Right renal pelvis (tissue), 4 donors: ENCODE measurements around the gene C1orf226. TPM values are rescaled to one million over a fixed set of nuclear protein-coding genes. Genes with fewer than 3 reads are reported as not detected.

Experiments used
- DNase-seq, 4 donors: peaks; one replicate each; pipeline ENCODE4 v3.0.0-alpha.2; 2013; ENCODE audit warnings: low read depth in 4 of 4, low spot score in 3 of 4, missing footprints in 1 of 4
- polyA plus RNA-seq, 4 donors: library from polyadenylated mRNA; unstranded; fragments of 120-200 nt; gene quantifications; one replicate each; pipeline ENCODE4 v1.2.1, GENCODE V29; 2013; ENCODE audit not compliant: insufficient read length in 4 of 4

Gene C1orf226
- polyA plus RNA-seq, 4 donors, result 15.7 to 21.3 (median 17.8) TPM

DNA sequence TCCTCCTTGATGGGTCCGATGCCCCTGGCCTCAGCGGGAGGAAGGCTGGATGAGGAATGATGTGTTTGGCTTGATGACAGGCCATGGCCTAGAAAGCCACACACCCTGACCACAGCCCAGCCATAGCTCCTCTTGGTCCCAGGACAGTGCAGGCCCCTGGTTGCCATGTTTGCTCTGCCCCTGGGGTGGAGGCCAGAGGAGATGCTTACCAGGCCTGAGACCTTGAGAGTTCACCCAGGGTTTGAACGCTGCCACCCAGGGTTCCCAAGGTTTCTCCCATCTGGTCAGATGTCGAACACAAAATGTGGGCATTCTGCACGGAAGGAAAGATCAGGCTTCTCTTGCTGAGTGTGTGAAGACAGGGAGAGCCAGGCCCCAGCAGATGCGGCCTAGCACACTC is 2.6 kb downstream of the C1orf226 start:
- DNase-seq, result no peak

DNA sequence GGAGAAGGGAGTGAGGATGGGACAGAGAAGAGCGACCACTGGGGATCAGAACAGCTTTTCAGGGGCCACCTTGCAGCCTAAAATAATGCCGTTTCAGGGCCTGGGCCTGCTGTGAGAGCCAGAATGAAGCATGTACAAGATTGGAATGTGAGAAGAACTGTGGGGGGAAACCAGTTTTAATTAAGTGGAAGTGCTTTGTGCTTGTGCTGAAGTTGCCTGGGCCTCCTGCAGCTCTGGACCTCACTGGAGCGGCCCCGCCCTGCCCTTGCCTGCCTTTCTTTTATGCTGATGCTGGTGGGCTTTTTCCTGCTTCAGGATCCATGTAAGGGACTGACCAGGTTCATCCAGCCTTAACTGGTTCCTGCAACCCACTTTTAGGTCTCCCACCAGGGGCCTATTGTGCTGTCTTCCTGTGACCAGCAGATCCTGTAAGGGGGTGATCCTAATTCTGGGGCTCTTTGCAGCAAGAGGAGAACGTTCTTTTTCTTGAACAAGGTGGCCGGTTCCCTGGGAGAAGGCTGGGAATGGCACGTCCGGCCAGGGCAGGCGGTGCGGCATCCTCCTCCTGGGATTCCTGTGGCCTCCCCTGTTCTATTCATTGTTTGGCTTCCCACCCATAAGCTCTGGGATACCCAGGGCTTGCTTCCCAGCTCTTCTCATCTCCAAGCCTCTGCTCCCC is 3.2 kb downstream of the C1orf226 start:
- no peak for DNase-seq

DNA sequence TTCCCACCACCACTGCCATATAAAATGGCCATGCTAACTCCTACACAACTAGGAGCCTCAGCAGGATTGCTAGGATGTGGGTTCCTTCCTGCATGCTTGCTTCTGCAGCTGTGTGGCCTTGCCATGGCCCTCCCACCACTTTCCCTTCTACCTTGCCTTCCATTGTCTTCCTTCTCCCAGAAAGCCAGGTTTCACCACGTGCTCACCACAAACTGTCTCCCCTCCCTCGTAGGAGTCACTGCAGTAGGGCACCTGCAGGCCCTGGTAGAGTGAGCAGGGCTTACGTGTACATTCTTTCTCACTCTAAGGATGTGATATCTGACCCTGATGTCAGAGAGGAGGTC is 3.7 kb downstream of the C1orf226 start:
- DNase-seq, result no peak

DNA sequence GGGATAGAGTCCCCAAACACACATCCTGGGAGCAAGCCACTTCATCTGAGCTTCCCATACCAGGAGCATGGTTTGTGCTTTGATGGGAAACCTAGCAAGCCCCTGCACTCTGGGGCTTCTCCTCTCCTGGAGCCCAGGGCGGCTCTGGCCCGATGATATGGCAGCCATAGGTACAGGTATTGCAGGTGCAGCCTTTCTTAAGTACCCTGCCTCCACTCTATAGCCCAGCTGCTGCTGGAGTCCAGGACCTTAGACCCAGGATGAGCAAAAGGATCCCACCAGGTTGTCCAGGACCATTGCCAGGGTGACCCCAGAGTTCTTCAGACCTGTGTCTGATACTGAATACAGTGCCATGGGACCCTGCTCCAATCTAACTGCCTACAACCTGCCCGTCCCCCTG is 4.2 kb downstream of the C1orf226 start:
- no peak for DNase-seq

DNA sequence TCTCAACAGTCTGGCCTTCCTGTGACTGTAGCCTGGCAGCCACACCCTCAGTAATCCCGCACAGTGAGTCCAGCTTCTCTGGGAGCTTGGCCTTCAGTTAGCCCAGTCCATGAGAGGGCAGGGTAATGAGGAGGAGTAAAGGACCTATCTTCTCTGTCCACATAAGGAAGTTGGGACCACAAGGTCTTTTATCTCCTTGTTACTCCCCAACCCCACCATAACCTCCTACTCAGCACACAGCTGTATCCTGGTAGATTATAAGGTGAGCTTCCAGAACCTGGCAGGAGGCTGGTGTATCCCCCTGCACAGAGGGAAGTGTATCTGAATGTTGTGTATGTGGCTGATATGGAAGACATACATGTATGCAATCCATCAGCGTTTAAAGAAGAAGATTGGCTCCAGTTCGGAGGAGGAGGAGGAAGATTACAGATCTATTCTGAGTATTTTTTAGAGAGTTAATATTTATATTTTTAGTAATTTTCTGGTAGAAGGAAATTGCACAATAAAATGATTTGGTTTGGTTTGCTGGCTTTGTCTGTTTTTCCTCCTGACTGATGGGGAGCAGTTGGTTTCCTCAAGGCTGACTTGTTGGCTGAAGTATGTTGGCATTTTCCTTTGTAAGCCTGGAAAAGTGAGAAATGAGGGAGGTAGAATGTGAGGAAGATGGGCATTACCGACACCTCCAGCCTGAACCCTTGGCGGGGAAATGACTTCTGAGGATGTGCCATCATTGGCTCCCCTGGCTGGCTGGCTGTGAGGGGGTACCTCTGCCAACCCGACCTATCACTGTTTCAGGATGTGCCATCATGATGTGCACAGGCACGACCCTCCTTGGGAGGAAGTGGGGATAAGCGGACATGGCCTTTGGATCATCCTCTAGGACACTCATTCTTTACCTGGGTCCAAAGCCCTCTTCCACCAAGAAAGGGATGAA is 5.0 kb downstream of the C1orf226 start:
- no peak for DNase-seq

DNA sequence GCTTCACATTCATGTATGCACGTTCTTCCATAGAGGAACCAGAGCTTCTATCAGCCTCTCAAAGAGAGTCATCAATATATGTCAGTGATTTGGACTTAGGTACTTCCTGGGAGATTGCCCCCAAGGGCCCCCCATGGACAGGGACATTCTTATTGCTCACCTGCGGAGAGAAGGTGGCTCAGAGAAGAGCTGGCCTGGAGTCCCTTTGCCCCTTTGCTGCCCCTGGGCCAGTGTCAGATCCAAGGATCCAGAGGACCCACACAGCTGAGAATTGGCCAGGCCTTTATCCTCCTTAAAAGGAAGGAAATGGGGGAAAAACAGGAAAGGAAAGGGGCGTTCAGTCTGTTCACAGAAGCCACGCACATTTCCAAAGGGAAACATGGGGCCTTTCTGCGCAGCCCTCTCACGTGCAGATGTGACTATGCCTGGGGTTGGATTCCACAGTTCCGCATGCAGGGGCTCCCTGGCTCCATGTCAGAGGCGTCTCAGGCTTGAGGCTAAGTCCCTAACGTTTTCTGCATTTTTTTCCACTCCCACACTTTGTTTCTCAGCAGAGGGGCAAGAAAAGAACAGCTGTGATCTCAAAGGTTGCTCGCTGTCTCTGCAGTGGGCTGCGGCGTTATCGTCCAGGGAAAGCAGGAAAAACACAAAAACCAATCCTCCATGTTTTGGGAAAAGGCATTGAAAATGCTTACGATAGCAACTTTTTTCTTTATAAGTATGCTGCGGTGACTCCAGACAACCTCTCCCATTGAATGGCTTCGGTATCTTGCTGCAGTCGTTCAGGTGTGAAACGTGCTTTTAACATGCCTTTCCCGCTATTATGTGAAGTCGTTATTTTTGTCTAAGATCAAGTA is 5.9 kb downstream of the C1orf226 start:
- DNase-seq, result no peak

DNA sequence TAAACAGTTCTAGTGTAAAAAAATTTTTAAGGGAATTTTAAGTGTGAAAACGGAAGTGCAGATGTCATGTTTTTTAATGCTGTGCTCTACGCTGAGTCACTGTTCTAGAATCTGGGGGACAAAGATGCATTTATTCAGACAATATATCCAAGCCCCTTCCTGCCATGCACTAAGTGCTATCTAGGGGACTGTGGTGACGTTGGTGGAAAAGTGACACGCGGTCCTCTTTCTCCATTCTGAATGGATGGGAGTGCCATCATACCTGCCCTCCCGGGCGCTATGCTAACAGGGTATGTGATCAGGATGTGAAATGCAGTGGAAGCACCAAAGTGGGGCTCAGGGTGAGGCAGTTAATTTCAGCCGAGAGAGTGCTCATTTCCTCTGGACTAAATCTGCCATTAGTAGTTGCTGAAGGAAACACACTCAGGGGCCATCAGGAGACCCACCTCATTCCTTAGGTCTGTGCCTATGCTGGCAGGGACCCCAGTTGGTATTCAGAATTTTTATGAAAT is 6.6 kb downstream of the C1orf226 start:
- DNase-seq, result no peak

DNA sequence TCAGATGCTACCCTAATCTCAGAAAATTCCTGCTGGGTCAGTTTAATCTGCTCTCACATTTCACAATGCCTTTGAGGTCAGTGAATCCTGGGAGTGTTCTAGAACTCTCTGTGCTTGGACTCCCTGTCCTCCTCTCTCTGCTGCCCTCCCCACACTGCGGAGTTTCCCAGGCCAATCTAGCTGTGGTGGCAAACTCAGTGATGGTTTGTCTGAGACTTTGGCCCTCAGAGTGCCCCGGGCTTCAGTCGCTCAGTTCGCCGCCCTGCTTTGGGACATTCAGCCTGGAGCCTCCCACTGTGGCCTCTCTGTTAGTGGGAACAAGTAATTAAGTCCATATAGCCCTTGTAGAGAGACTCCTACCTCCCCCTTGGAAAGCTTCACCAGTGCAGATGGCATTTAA is 7.1 kb downstream of the C1orf226 start:
- DNase-seq, result no peak

DNA sequence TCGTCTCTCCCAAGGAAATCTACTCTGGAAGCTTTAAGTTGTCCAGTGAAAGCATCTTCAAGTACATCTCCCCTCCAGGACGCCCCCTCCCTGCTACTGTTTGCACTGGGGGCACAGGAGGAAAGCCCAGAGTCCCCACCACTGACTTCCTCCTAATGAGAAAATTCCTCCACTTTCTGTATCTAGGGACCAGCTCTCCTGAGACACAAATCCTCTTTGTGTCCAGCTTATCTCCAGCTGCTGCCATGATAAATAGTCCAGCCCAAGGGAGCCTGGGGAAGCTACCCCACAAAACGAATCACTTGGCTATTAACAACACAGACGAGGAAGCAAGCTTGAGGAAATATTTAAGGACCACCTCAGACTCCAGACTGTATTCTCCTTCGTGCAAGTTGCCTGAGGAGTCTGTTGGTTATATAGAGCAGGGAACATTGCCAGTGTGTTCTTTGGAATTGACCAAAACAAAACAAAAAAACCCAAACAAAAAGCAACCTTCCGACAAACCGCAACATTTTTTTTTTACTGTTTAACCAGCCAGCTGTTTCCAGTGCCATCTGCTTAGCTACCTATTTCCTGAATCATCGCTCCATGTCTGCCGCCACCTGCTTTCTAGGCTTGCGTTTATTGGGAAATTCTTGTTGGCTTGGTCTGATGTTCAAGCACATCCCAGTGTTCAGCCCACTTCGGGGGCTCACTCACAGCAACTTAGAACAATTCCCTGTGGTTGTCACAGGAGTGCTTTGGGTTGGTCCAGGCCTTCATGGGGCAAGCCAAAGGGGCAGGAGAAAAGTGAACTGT is 7.7 kb downstream of the C1orf226 start:
- no peak for DNase-seq

DNA sequence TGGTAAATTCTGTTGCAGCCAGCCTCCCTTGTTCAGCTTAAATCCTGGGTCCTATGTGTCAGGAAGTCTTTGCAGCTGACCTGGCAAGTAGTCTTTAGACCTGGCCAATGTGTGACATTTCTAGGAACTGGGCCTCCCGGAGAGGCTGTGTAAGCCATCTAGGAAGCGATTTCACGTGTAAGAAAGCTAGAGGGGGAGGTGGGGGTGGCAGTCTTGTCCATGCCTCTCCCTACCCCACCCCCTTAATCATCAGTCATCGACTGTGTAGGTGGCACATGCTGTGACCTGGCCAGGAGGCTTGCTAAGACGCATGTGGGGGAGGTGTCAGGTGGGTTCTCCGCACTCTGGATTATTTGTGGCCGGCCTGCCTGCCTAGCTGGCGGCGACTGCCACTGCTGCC is 8.4 kb downstream of the C1orf226 start:
- no peak for DNase-seq

DNA sequence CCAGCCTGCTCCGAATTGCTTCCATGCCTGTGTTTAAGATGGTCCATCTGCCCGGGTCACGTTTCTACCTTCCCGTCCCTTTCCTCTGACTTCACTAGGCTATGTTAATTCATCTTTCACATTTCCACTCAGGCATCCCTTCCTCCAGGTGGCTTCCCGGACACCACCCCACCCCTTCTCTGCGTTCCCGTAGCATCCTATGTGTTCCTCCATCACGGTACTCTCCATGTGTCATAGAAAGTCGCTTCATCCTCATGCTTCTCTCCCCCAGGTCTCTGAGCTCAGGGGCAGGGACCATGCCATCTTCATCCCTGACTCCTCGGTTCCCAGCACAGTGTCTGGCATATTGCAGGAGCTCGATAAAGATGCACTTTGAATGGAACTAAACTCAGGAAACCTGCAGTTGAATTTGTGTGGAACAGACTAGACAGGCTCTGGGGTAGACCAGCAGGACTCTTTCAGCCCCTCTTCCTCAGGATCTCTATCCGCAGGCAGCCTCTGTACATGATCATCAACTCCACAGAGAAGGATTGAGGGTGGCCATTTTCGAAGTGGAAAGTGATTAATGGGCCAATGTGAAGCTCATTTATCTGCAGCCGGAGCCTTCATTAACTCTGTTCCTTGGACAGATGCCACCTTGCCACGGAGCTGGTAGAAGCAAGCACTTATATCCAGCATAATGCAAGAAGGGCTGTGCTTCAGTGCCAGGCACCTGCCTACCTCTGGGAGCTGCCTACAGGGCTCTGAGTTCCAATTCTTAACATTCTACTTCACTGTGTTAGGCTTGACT is 9.1 kb downstream of the C1orf226 start:
- DNase-seq, result no peak

DNA sequence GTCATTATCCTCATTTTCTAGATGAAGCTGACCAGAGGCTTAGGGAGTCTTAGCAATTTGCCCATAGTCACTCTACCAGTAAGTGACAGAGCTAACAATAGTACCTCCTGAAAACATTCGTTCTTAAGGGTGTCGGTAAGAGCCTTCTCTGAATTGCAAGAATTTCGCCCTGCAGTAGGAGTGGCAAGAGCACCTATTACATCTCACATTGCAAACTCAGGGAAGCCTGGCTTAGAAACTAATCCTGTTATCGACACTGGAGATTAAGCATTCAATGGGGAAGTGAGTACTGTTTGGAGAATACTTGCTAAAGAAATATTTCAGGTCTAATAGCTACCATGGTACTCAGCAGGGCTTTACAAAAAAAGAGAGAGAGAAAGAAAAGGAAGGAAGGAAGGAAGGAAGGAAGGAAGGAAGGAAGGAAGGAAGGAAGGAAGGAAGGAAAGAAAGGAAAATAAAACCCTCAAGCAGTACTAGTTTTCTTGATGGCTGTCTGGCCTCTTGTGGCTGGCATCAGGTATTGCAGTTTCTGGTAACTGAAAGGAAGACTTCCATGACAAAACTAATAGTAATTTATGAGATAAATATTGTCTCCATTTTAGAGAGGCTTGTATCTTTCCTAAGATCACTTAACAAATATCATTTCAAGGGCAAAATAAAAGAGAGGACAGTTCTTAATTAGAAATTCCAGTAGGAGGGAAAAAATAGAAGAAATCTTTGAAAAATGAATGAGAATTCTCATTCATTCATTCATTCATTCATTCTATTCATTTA is 10.4 kb downstream of the C1orf226 start:
- no peak for DNase-seq

DNA sequence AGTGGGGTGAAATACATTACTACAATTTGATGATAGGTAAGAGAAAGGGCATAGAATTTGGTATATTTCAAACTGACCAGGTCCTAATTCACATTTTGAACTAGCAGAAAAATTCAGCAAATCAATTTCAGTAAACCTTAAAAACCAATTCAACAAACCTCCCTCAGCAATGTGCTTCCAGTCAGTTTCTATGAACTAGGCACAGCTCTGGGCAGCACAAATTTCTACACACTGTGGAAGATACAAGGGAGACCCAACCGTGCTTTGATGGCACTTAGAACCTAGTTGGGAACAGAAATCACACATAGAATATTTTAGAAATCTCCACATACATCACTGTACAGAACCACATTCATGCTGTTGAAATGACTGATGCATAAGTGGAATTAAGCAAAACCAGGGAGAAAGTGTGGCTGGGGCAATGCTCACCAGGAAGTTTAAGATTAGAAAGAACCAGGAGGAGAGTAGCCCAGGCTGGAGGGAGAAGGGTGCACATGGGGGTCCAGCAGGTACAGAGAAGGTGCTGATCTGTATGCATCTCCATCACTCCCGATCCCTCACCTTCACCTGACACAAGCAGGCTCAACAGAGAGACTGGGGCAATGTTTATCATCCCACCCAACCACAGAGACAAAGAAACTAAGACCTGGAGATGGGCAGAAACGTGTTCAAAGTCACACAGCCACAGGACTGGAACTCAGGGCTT is 14.8 kb downstream of the C1orf226 start:
- no peak for DNase-seq

DNA sequence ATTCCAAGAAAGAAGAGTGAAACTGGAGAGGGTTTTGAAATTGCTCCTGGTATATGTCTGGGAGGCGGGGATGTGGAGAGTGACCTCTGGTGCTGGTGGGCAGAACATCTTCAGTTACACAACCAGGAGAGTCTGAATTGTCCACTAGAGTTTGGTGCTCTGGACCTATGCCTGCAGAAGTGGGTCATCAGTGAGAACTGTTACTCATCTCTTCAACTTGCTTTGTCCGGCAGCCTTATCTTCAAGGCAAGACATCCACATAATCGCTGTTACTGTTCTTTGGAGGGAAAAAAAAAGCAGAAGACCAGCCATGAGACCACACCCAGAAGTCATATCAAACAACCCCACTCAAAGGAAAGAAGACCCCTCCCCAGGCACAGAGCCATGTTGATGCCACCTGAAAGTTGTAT is 15.5 kb downstream of the C1orf226 start:
- no peak for DNase-seq

DNA sequence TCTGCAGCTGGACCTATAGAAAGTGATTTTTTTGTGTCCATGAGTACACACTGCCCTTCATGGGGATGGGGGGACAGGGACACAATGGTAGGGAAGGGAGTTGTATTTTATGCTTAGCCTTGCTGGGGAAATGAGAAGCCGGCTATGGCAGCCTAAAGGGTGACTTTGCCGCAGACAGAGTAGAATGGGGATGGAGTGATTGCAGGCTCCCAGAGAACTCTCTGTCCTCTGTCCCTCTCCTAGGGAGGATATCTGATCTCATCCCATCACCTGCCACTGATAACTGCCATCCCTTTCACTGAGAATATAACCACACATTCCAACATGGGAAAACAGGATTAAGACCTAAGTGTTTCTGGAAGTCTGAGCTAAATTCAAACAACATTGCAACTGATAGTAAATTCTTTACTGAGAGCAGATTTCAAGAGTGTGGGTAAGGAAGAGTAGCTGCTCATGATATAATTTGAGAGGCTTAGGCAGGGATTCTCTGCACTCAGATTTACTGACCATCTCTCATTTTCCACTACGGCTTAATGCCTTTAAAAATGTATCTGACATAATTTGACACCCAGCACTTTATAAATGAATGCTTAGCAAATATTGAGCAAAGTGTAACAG is 16.5 kb downstream of the C1orf226 start:
- DNase-seq, result no peak

DNA sequence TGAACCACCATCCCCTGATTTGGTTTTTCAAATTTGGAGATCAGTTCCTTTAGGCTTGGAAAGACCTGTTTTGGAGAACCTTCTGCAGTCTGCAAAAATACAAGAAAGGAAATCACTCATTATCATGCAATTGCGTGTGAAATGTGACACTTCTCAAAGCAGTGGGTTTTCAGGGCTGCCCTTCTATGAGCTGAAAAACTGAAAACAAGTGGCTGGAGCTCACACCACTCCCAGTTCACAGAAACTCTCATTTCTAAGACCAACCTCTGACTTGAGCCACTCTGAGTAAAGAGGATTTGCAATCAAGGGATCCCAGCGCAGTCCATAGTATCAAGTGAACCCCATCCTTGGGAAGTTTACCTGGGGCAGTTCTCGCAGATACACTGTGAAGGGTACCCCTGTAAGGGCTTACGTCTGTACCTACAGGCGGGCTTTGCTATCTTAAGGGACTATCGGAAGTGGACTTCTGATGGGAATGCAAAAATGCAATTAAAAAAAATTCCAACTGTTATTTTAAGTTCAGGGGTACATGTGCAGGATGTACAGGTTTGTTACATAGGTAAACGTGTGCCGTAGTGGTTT is 17.6 kb downstream of the C1orf226 start:
- no peak for DNase-seq

DNA sequence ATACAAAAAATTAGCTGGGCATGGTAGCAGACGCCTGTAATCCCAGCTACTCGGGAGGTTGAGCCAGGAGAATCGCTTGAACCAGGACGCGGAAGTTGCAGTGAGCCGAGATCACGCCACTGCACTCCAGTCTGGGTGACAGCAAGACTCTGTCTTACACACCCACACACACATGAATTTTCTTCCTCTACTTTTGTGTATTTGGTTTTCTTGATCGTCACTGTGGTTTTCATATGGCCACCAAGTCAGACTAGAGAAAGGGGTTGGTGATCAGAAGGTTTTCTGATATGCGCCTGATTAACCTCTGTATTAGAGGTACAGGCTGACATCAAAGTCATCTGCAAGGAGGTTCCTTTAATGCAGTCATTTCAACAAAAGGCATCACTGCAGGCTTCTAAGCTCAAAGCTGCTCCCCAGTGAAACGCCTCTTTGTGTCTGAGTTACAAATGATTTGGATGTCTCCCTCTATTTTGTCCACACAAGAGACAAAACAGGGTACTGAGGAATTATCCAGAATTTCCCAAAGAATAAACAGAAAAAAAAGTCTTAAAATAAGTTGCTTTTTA is 19.3 kb downstream of the C1orf226 start:
- no peak for DNase-seq
